Amniotic stem cell (primary cell): Measurements from ENCODE around the gene CCDC196.
A peak's percentile ranks its signal among the peaks of the same experiment; 100 is the strongest.

Experiments used
- DNase-seq: peaks from one replicate; lab custom pipeline; 2025; lab: John Stamatoyannopoulos, UW

The CCDC196 gene

GRCh38 chr14:66485910-66486421 lies at the start of gene CCDC196:
Gene CCDC196 (plus strand): TSS chr14:66486371. CDS start chr14:66486503, 132 bp downstream.
- DNase-seq = no peak

- DNase-seq = no peak
These were observed 45.4 kb upstream of the CCDC196 start for GRCh38 chr14:66440801-66441200.

GRCh38 chr14:66442953-66443571 lies 43.1 kb upstream of the CCDC196 start:
- DNase-seq = no peak

- DNase-seq = no peak
These were observed 42.4 kb upstream of the CCDC196 start for GRCh38 chr14:66443785-66444184.

GRCh38 chr14:66444271-66444927 lies 41.8 kb upstream of the CCDC196 start:
- DNase-seq = no peak

- DNase-seq = no peak
These were observed 40.2 kb upstream of the CCDC196 start for GRCh38 chr14:66445936-66446335.

GRCh38 chr14:66453469-66453868 lies 32.7 kb upstream of the CCDC196 start:
- DNase-seq = no peak

- no peak for DNase-seq
These were observed 26.6 kb upstream of the CCDC196 start for GRCh38 chr14:66459603-66460002.

- DNase-seq = no peak
These were observed 21.9 kb upstream of the CCDC196 start for GRCh38 chr14:66464261-66464660.

GRCh38 chr14:66468778-66469367 lies 17.3 kb upstream of the CCDC196 start:
- DNase-seq = no peak

GRCh38 chr14:66471584-66471983 lies 14.6 kb upstream of the CCDC196 start:
- DNase-seq = no peak

GRCh38 chr14:66472251-66472650 lies 13.9 kb upstream of the CCDC196 start:
- DNase-seq = no peak

- no peak for DNase-seq
These were observed 12.9 kb upstream of the CCDC196 start for GRCh38 chr14:66473223-66473622.

GRCh38 chr14:66476964-66477363 lies 9.2 kb upstream of the CCDC196 start:
- peak; percentile 19 for DNase-seq

- no peak for DNase-seq
These were observed 8.6 kb upstream of the CCDC196 start for GRCh38 chr14:66477567-66477966.

- no peak for DNase-seq
These were observed 3.3 kb upstream of the CCDC196 start for GRCh38 chr14:66482873-66483272.

GRCh38 chr14:66483322-66483721 lies 2.8 kb upstream of the CCDC196 start:
- DNase-seq = no peak

GRCh38 chr14:66485029-66485428 lies 1.1 kb upstream of the CCDC196 start:
- no peak for DNase-seq

GRCh38 chr14:66487164-66487563 lies 993 bp downstream of the CCDC196 start:
- no peak for DNase-seq

- no peak for DNase-seq
These were observed 4.3 kb downstream of the CCDC196 start for GRCh38 chr14:66490143-66491111.

GRCh38 chr14:66493750-66494149 lies 7.6 kb downstream of the CCDC196 start:
- no peak for DNase-seq
